Keratinocyte (primary cell): ENCODE data around the gene GHRL. TPM values are rescaled to one million over a fixed set of nuclear protein-coding genes. Genes with fewer than 3 reads are reported as not detected.
"Not testable (repeated sequence)": the region's sequence is repeated elsewhere in the genome, so short reads cannot be mapped to it uniquely, and the experiment has no call there.

Source experiments
- DNase-seq: peaks from one replicate; pipeline ENCODE4 v3.0.0-alpha.2; 2011; ENCODE audit warnings: low read depth, missing footprints, low spot score
- FAIRE-seq: peaks from 2 replicates; lab custom pipeline; 2011; peaks lifted over from hg19 to GRCh38; lab: Jason Lieb, UNC
- H2AFZ ChIP-seq: 2 replicates; pipeline ENCODE4 v1.6.0; 2012; ENCODE audit warnings: low read length, control low read depth, inconsistent platforms; ENCODE audit not compliant: control insufficient read depth
- H3K27ac ChIP-seq: 2 replicates; pipeline ENCODE4 v1.5.1; 2011; ENCODE audit warnings: low read length; ENCODE audit not compliant: control insufficient read depth, insufficient read depth
- H3K27me3 ChIP-seq: 3 replicates; pipeline ENCODE4 v1.6.0; 2011; ENCODE audit warnings: low read length; ENCODE audit not compliant: control insufficient read depth, insufficient read depth; ENCODE audit errors: extremely low read depth
- H3K36me3 ChIP-seq, 2 experiments: 2 replicates in 1 of 2; 3 replicates in 1 of 2; pipeline ENCODE4 v1.5.1; 2011; ENCODE audit warnings: low read length in 2 of 2, mild to moderate bottlenecking in 1 of 2; ENCODE audit not compliant: control insufficient read depth in 2 of 2, insufficient read depth in 2 of 2; ENCODE audit errors: extremely low read depth in 1 of 2
- H3K4me1 ChIP-seq: 3 replicates; pipeline ENCODE4 v1.5.1; 2011; ENCODE audit warnings: low read length; ENCODE audit not compliant: control insufficient read depth, insufficient read depth; ENCODE audit errors: extremely low read depth
- H3K4me2 ChIP-seq: 3 replicates; pipeline ENCODE4 v1.6.0; 2011; ENCODE audit warnings: low read depth, low read length; ENCODE audit not compliant: control insufficient read depth, insufficient read depth; ENCODE audit errors: extremely low read depth
- H3K4me3 ChIP-seq, 3 experiments: fragments of 200-600 bp in 1 of 3; sonication (generic) in 1 of 3; 2 replicates in 2 of 3; 3 replicates in 1 of 3; pipeline ENCODE4 v1.5.1; 2011 to 2016; ENCODE audit warnings: low read length in 3 of 3, mild to moderate bottlenecking in 3 of 3, control low read depth in 2 of 3, inconsistent platforms in 1 of 3, low read depth in 1 of 3, mixed read lengths in 1 of 3, mixed run types in 1 of 3, moderate library complexity in 1 of 3; ENCODE audit not compliant: control insufficient read depth in 2 of 3, insufficient read depth in 2 of 3; ENCODE audit errors: extremely low read depth in 1 of 3
- H3K79me2 ChIP-seq: 2 replicates; pipeline ENCODE4 v1.6.0; 2012; ENCODE audit warnings: low read length; ENCODE audit not compliant: control insufficient read depth, insufficient read depth
- H3K9ac ChIP-seq: 3 replicates; pipeline ENCODE4 v1.6.0; 2011; ENCODE audit warnings: low read length; ENCODE audit not compliant: control insufficient read depth, insufficient read depth; ENCODE audit errors: extremely low read depth
- H3K9me1 ChIP-seq: 3 replicates; pipeline ENCODE4 v1.6.0; 2011; ENCODE audit warnings: low read length; ENCODE audit not compliant: control insufficient read depth, insufficient read depth; ENCODE audit errors: extremely low read depth
- H3K9me3 ChIP-seq: 2 replicates; pipeline ENCODE4 v1.5.1; 2012; ENCODE audit warnings: low read depth, low read length; ENCODE audit not compliant: control insufficient read depth
- H4K20me1 ChIP-seq: 3 replicates; pipeline ENCODE4 v1.6.0; 2011; ENCODE audit warnings: low read length; ENCODE audit not compliant: control insufficient read depth, insufficient read depth; ENCODE audit errors: extremely low read depth
- CTCF ChIP-seq, 3 experiments: IDR thresholded peaks in 1 of 3; conservative IDR thresholded peaks in 1 of 3; optimal IDR thresholded peaks in 1 of 3; 2 replicates in 2 of 3; 3 replicates in 1 of 3; pipeline versions ENCODE3 to v1.5.1; 2011; ENCODE audit warnings: low read length in 3 of 3, mild to moderate bottlenecking in 3 of 3, moderate library complexity in 2 of 3, control low read depth in 1 of 3, inconsistent platforms in 1 of 3; ENCODE audit not compliant: insufficient read depth in 2 of 3; ENCODE audit errors: extremely low read depth in 1 of 3
- EZH2 ChIP-seq: IDR thresholded peaks from one replicate; pipeline ENCODE4 v1.6.1; 2012; ENCODE audit warnings: inconsistent platforms, mild to moderate bottlenecking, low read length, moderate library complexity
- dilution Hi-C: fragments of 300-500 bp; cut with MboI; formaldehyde crosslinking; loops from one replicate; pipeline ENCODE4 v1.7.0; 2020; ENCODE audit warnings: low sequenced_read_pairs; ENCODE audit not compliant: extremely low pct_ligation_motif_present
- polyA plus RNA-seq, 5 experiments: library from polyadenylated mRNA; depleted of rRNA in 3 of 5; stranded (reverse) in 3 of 5; stranded (forward) in 1 of 5; unstranded in 1 of 5; fragments of >200 nt; gene quantifications; 1 replicate in 1 of 5; 2 replicates in 3 of 5; 3 replicates in 1 of 5; pipeline versions ENCODE4 v1.2.1 to v1.2.3, GENCODE V29; 2011 to 2012; ENCODE audit warnings: missing spikeins in 2 of 5, low read depth in 1 of 5, low replicate concordance in 1 of 5

The GHRL gene
- polyA plus RNA-seq, 1 donor (not counting 4 experiments of a cell fraction or from before 2014, with no cell fraction given), result not detected

DNA sequence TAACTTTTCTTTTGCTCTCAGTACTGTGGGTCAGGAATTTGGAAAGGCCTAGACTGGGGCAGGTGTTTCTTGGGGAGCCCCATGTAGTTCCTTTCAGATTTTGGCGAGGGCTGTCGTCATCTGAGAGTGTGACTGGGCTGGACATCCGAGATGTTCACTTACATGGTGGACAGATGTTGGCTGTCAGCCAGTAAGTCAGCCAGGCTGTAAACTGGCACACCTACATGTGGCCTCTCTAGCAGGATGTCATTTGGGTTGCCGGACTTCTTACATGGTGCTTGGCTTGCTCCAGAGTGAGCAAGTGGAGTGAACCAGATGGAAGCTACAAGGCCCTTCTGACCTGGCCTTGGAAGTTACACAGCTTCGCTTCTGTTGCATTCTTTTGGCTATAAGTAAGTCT is 23.8 kb downstream of the GHRL start:
- FAIRE-seq (no peak), DNase-seq (no peak)
- Histone ChIP-seq H3K9ac (no peak overlapping the region), H3K9me3 (no peaks in the 10 kb centered on the region), H3K79me2 (peaks cover 64% of the 10 kb centered on the region), H3K9me1 (no peaks in the 10 kb centered on the region), H3K27ac (no peak overlapping the region), H3K4me2 (no peak overlapping the region), H3K4me1 (no peaks in the 10 kb centered on the region), H3K36me3 (peaks cover 14 to 28% of the 10 kb centered on the region in 2 experiments), H2AFZ (no peak overlapping the region), H4K20me1 (peaks cover under 1% of the 10 kb centered on the region), H3K4me3 (no peak overlapping the region), H3K27me3 (no peaks in the 10 kb centered on the region)
- TF ChIP-seq CTCF (optimal IDR thresholded peaks at IDR 0.05 in 1 of 3, IDR thresholded peaks at IDR 0.05 in 1 of 3, conservative IDR thresholded peaks at IDR 0.05 in 1 of 3; ENCODE audit: extremely low read depth in 1 of 3, insufficient read depth in 2 of 3, low read length in 3 of 3) (no peak), EZH2 (no peak)
- dilution Hi-C loops, result no loop called here

DNA sequence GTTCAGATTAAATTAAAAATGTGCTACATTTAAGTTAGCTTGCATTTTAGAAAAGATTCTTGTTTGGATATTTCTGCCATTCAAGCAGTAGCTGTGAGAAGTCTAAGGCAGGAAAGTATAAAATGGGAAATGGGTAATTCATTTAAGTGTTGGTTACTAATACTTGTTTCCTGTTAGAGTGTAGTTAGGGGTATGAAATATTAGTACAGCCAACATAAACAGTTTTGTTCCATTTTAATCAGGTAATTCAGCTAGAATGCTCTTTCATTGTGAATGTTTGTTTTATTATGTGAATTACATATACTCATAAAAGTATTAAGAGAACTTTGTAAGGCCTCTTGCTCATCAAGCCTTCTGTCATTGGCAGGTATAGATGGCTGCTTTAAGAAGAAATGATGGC is 24.6 kb downstream of the GHRL start:
- Histone ChIP-seq H3K79me2 (peaks cover 67% of the 10 kb centered on the region), H3K27me3 (no peaks in the 10 kb centered on the region), H3K27ac (no peak overlapping the region), H3K4me1 (no peaks in the 10 kb centered on the region), H3K4me3 (no peak overlapping the region), H2AFZ (no peak overlapping the region), H4K20me1 (no peaks in the 10 kb centered on the region), H3K36me3 (peaks cover 13 to 27% of the 10 kb centered on the region in 2 experiments), H3K9me3 (no peaks in the 10 kb centered on the region), H3K9ac (no peak overlapping the region), H3K4me2 (no peak overlapping the region), H3K9me1 (no peaks in the 10 kb centered on the region)
- no peak for TF ChIP-seq CTCF (optimal IDR thresholded peaks at IDR 0.05 in 1 of 3, IDR thresholded peaks at IDR 0.05 in 1 of 3, conservative IDR thresholded peaks at IDR 0.05 in 1 of 3; ENCODE audit: extremely low read depth in 1 of 3, insufficient read depth in 2 of 3, low read length in 3 of 3)
- TF ChIP-seq EZH2, result no peak
- no peak for FAIRE-seq
- DNase-seq, result no peak
- dilution Hi-C loops, result no loop called here

GRCh38 chr3:10266936-10267335 is 25.8 kb downstream of the GHRL start:
- H4K20me1 ChIP-seq, H3K27me3 ChIP-seq, FAIRE-seq, dilution Hi-C loops, H3K4me2 ChIP-seq, H3K9ac ChIP-seq, H3K9me1 ChIP-seq, H3K27ac ChIP-seq, H3K9me3 ChIP-seq, H3K4me1 ChIP-seq, H3K4me3 ChIP-seq, H2AFZ ChIP-seq, DNase-seq: not testable (repeated sequence)
- Histone ChIP-seq H3K36me3 (peaks cover 10 to 24% of the 10 kb centered on the region in 2 experiments), H3K79me2 (peaks cover 66% of the 10 kb centered on the region)
